Karpas-422 (cell line): Measurements from ENCODE around the gene ERC2. TPM values are rescaled to one million over a fixed set of nuclear protein-coding genes. Genes with fewer than 3 reads are reported as not detected.

Experiments
- DNase-seq: peaks from one replicate; pipeline ENCODE4 v3.0.0-alpha.2; 2015
- H2AFZ ChIP-seq: fragments of 200-600 bp; sonication (generic); 2 replicates; pipeline ENCODE4 v1.6.1; 2014; ENCODE audit warnings: antibody characterized with exemption, low read length, mixed read lengths
- H3K27ac ChIP-seq: fragments of 200-600 bp; sonication (generic); 2 replicates; pipeline ENCODE4 v1.5.1; 2014; ENCODE audit warnings: mild to moderate bottlenecking, low read length, moderate library complexity
- H3K27me3 ChIP-seq: fragments of 200-600 bp; sonication (generic); 2 replicates; pipeline ENCODE4 v1.6.1; 2014; ENCODE audit warnings: low read length, mixed read lengths
- H3K36me3 ChIP-seq: fragments of 200-600 bp; sonication (generic); 2 replicates; pipeline ENCODE4 v1.6.1; 2014; ENCODE audit warnings: low read length, mixed read lengths; ENCODE audit not compliant: insufficient read depth
- H3K4me1 ChIP-seq: fragments of 200-600 bp; sonication (generic); 2 replicates; pipeline ENCODE4 v1.6.1; 2014; ENCODE audit warnings: mild to moderate bottlenecking, low read length, mixed read lengths
- H3K4me2 ChIP-seq: fragments of 200-600 bp; sonication (generic); 2 replicates; pipeline ENCODE4 v1.6.1; 2014; ENCODE audit warnings: low read length, low read depth, mild to moderate bottlenecking; ENCODE audit not compliant: poor library complexity, severe bottlenecking
- H3K4me3 ChIP-seq: fragments of 200-600 bp; sonication (generic); 2 replicates; pipeline ENCODE4 v1.5.1; 2014; ENCODE audit warnings: mild to moderate bottlenecking, antibody characterized with exemption, low read length, mixed read lengths
- H3K79me2 ChIP-seq: fragments of 200-600 bp; sonication (generic); 2 replicates; pipeline ENCODE4 v1.6.1; 2014; ENCODE audit warnings: mild to moderate bottlenecking, low read length, mixed read lengths
- H3K9ac ChIP-seq: fragments of 200-600 bp; sonication (generic); 2 replicates; pipeline ENCODE4 v1.6.0; 2014; ENCODE audit warnings: low read length
- H3K9me2 ChIP-seq: fragments of 200-600 bp; sonication (generic), shearing (Covaris generic); replicated peaks from 2 replicates; pipeline ENCODE4 v1.6.0; 2014; ENCODE audit warnings: mild to moderate bottlenecking, low read length, moderate library complexity; ENCODE audit not compliant: insufficient read depth
- H3K9me3 ChIP-seq: fragments of 300-700, 200-600 bp; sonication (generic); 2 replicates; pipeline ENCODE4 v1.6.1; 2014; ENCODE audit warnings: low read length, mixed read lengths
- H4K20me1 ChIP-seq: fragments of 200-600 bp; sonication (generic); 2 replicates; pipeline ENCODE4 v1.6.1; 2014; ENCODE audit warnings: mild to moderate bottlenecking, antibody characterized with exemption, low read length, low read depth; ENCODE audit not compliant: insufficient read depth
- total RNA-seq: library from RNA; depleted of rRNA; stranded (reverse); fragments of >200 nt; shearing (Covaris generic); gene quantifications from 2 replicates; pipeline ENCODE4 v1.2.3, GENCODE V29; 2014; ENCODE audit warnings: low replicate concordance

Gene ERC2
- total RNA-seq, 1 experiment from 2014 or later = 3.7 TPM

DNA sequence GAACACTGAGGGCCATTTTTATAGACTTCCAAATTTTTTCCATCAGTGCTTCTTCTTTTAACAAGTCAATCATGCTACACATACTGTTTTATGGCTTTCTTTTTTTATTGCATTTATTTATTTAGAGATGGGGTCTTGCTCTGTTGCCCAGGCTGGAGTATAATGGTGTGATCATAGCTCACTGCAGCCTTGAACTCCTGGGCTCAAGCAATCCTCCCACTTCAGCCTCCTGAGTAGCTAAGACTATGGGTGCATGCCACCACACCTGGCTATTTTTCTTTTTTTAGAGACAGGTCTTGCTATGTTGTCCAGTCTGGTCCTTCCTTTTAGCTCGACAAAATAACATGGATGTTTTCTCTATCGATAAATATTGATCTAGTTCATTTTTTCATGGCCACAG is 555.4 kb downstream of the ERC2 start:
- Histone ChIP-seq H2AFZ (no peak overlapping the region), H3K9me2 (no peaks in the 10 kb centered on the region), H3K4me1 (no peaks in the 10 kb centered on the region), H3K27ac (no peak overlapping the region), H3K27me3 (no peaks in the 10 kb centered on the region), H3K4me2 (no peak overlapping the region), H3K4me3 (no peak overlapping the region), H3K36me3 (no peaks in the 10 kb centered on the region), H3K9ac (no peak overlapping the region), H3K79me2 (no peaks in the 10 kb centered on the region), H4K20me1 (no peaks in the 10 kb centered on the region), H3K9me3 (no peaks in the 10 kb centered on the region)
- DNase-seq = no peak

- no peaks in the 10 kb centered on the region for H3K79me2 ChIP-seq
- no peaks in the 10 kb centered on the region for H4K20me1 ChIP-seq
- no peak overlapping the region for H3K9ac ChIP-seq
- H3K27ac ChIP-seq = no peak overlapping the region
- no peaks in the 10 kb centered on the region for H3K4me1 ChIP-seq
- no peak overlapping the region for H2AFZ ChIP-seq
- no peak overlapping the region for H3K4me3 ChIP-seq
- no peaks in the 10 kb centered on the region for H3K36me3 ChIP-seq
- H3K9me2 ChIP-seq = no peaks in the 10 kb centered on the region
- no peaks in the 10 kb centered on the region for H3K27me3 ChIP-seq
- no peak overlapping the region for H3K4me2 ChIP-seq
- no peaks in the 10 kb centered on the region for H3K9me3 ChIP-seq
- DNase-seq = no peak
Observed at GRCh38 chr3:55911266-55911665, 557.0 kb downstream of the ERC2 start.

DNA sequence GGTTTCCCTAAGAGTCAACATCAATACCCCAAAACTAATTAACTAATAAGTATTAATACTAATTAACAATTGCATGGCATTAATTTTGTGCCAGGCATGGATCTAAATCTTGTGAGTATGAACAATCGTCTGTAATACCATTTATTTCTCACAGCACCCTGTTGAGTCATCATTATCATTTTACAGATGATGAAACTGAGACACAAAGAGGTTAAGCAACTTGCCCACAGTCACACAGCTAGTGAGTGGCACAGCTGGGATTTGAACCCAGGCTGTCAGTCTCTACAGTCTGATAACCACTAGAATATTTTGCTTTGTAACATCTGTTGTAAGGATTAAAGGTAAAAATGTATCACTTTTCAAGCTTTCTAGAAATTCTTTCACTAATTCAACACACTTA is 557.7 kb downstream of the ERC2 start:
- DNase-seq = no peak
- Histone ChIP-seq H4K20me1 (no peaks in the 10 kb centered on the region), H3K27me3 (no peaks in the 10 kb centered on the region), H3K9me2 (no peaks in the 10 kb centered on the region), H3K4me3 (no peak overlapping the region), H3K4me1 (no peaks in the 10 kb centered on the region), H3K9ac (no peak overlapping the region), H2AFZ (no peak overlapping the region), H3K9me3 (no peaks in the 10 kb centered on the region), H3K36me3 (no peaks in the 10 kb centered on the region), H3K4me2 (no peak overlapping the region), H3K27ac (no peak overlapping the region), H3K79me2 (no peaks in the 10 kb centered on the region)

DNA sequence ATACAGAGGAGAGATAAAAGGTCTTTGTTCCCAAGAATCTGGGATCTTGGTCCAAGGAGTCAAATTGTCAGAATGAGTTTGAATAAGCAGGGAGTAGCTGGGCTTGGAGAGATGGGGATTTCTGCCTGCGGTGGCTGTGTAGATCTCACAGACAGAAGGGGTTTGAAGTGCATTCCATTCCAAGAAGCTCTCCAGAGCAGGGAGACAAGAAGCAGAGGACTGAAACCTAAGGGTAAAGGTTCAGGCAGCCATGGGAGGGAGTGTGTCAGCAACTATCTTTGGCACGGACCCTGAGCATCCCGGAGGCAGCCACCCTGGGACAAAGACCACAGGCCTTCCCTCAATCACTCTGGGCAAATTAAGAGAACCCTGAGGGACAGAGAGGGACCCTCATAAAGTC is 558.9 kb downstream of the ERC2 start:
- Histone ChIP-seq H3K27me3 (no peaks in the 10 kb centered on the region), H3K36me3 (no peaks in the 10 kb centered on the region), H3K27ac (no peak overlapping the region), H3K4me3 (no peak overlapping the region), H3K9me2 (no peaks in the 10 kb centered on the region), H3K79me2 (no peaks in the 10 kb centered on the region), H3K4me1 (no peaks in the 10 kb centered on the region), H4K20me1 (no peaks in the 10 kb centered on the region), H3K4me2 (no peak overlapping the region), H3K9me3 (no peaks in the 10 kb centered on the region), H2AFZ (no peak overlapping the region), H3K9ac (no peak overlapping the region)
- DNase-seq = no peak

DNA sequence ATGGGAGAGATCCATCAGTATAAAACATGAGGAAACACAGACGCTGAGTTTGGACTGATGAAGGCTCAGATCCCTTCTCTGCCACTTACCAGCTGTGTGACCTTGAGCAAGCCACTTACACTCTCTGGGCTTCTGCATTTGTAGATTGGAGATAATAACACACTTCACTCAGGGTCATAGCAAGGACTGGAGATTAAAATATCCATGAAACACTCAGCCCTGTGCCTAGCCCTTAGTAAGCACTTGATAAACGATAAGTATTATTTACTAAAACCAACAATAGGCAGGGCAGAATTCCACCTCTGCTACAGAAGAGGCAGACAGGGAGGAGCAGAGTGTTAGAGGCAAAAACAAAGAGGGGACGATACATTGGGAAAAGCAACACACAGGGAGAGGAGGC is 560.7 kb downstream of the ERC2 start:
- no peaks in the 10 kb centered on the region for H4K20me1 ChIP-seq
- no peak overlapping the region for H2AFZ ChIP-seq

GRCh38 chr3:55906896-55907295 is 561.4 kb downstream of the ERC2 start:
- no peak for DNase-seq
- H3K36me3 ChIP-seq = no peaks in the 10 kb centered on the region
- no peak overlapping the region for H3K9ac ChIP-seq
- H3K9me2 ChIP-seq = no peaks in the 10 kb centered on the region
- no peaks in the 10 kb centered on the region for H3K79me2 ChIP-seq
- no peak overlapping the region for H2AFZ ChIP-seq
- no peak overlapping the region for H3K4me2 ChIP-seq
- no peaks in the 10 kb centered on the region; the same call in 1 of the 2 replicates for H3K27me3 ChIP-seq
- H3K27ac ChIP-seq = no peak overlapping the region
- no peaks in the 10 kb centered on the region for H3K9me3 ChIP-seq
- H3K4me3 ChIP-seq = no peak overlapping the region
- no peaks in the 10 kb centered on the region for H4K20me1 ChIP-seq
- no peaks in the 10 kb centered on the region for H3K4me1 ChIP-seq

More for the DNA sequence above, 560.7 kb downstream of the ERC2 start:
- Histone ChIP-seq H3K79me2 (no peaks in the 10 kb centered on the region), H3K4me2 (no peak overlapping the region), H3K9me2 (no peaks in the 10 kb centered on the region), H3K36me3 (no peaks in the 10 kb centered on the region), H3K27ac (no peak overlapping the region), H3K27me3 (no peaks in the 10 kb centered on the region; the same call in 1 of the 2 replicates), H3K4me3 (no peak overlapping the region), H3K9me3 (no peaks in the 10 kb centered on the region), H3K4me1 (no peaks in the 10 kb centered on the region), H3K9ac (no peak overlapping the region)
- no peak for DNase-seq

DNA sequence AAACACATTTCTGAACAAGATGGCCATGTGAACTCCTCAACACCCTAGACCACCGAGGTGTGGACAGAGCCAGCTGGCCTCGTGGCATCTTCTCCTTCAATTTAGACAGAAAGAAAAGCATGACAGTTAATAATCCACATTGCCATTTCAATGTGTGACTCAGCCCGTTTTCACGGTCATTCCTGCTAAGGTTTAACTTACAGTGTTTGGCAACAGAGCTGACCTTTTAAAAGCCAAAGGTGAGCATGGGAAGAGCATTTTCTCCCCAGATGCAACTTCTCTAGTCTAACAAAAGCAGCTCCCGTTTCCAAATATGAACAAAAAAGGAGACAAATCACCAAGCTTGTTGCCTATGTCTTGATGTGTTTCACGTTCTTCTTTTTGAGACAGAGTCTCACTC is 563.6 kb downstream of the ERC2 start:
- Histone ChIP-seq H3K4me3 (no peak overlapping the region), H3K4me2 (no peak overlapping the region), H3K27me3 (no peaks in the 10 kb centered on the region; the same call in 1 of the 2 replicates), H3K9me2 (no peaks in the 10 kb centered on the region), H4K20me1 (no peaks in the 10 kb centered on the region), H3K79me2 (no peaks in the 10 kb centered on the region), H3K36me3 (no peaks in the 10 kb centered on the region), H2AFZ (no peak overlapping the region), H3K27ac (no peak overlapping the region), H3K9ac (no peak overlapping the region), H3K4me1 (no peaks in the 10 kb centered on the region), H3K9me3 (no peaks in the 10 kb centered on the region)
- DNase-seq = no peak

- Histone ChIP-seq H3K9me3 (no peaks in the 10 kb centered on the region), H3K27me3 (no peaks in the 10 kb centered on the region; the same call in 1 of the 2 replicates), H3K9me2 (no peaks in the 10 kb centered on the region), H3K4me2 (no peak overlapping the region), H3K79me2 (no peaks in the 10 kb centered on the region), H3K27ac (no peak overlapping the region), H3K4me1 (no peaks in the 10 kb centered on the region), H3K9ac (no peak overlapping the region), H2AFZ (no peak overlapping the region), H3K4me3 (no peak overlapping the region), H4K20me1 (no peaks in the 10 kb centered on the region), H3K36me3 (no peaks in the 10 kb centered on the region)
- DNase-seq = no peak
Observed at GRCh38 chr3:55903680-55904079, 564.6 kb downstream of the ERC2 start.
